GM23338 (cell line): ENCODE results near the gene FAM167B. TPM values are rescaled to one million over a fixed set of nuclear protein-coding genes. Genes with fewer than 3 reads are reported as not detected.

Experiments used
- ATAC-seq: fragments of 200-7000 bp; cut with Tn5 transposase; 3 replicates; pipeline ENCODE4 v1.9.1; 2020
- DNase-seq: peaks from one replicate; pipeline ENCODE4 v3.0.0-alpha.2; 2015; ENCODE audit warnings: low spot score
- H2AFZ ChIP-seq: fragments of 200-600 bp; sonication (generic); 2 replicates; pipeline ENCODE4 v1.8.0; 2016; ENCODE audit warnings: antibody characterized with exemption, mild to moderate bottlenecking, moderate library complexity
- H3F3A ChIP-seq: fragments of 200-600 bp; sonication (generic); replicated peaks from 2 replicates; pipeline ENCODE4 v1.8.0; 2017; ENCODE audit warnings: antibody characterized with exemption, mixed run types, low read depth
- H3K27ac ChIP-seq: fragments of 200-600 bp; sonication (generic); 2 replicates; pipeline ENCODE4 v1.6.1; 2016; ENCODE audit warnings: low read depth
- H3K27me3 ChIP-seq: fragments of 200-600 bp; sonication (generic); 2 replicates; pipeline ENCODE4 v1.8.0; 2016; ENCODE audit warnings: mild to moderate bottlenecking, mixed run types, moderate library complexity; ENCODE audit not compliant: insufficient read depth
- H3K36me3 ChIP-seq: fragments of 200-600 bp; sonication (generic); 2 replicates; pipeline ENCODE4 v1.8.0; 2016; ENCODE audit warnings: mild to moderate bottlenecking; ENCODE audit not compliant: insufficient read depth
- H3K4me1 ChIP-seq: fragments of 200-600 bp; sonication (generic); 2 replicates; pipeline ENCODE4 v1.8.0; 2016; ENCODE audit warnings: mild to moderate bottlenecking, moderate library complexity; ENCODE audit not compliant: insufficient read depth
- H3K4me2 ChIP-seq: fragments of 200-600 bp; sonication (generic); 2 replicates; pipeline ENCODE4 v1.7.1; 2017; ENCODE audit warnings: mixed run types
- H3K4me3 ChIP-seq: fragments of 200-600 bp; sonication (generic); 2 replicates; pipeline ENCODE4 v1.6.1; 2016; ENCODE audit warnings: mixed run types
- H3K79me2 ChIP-seq: fragments of 200-600 bp; sonication (generic); replicated peaks from 2 replicates; pipeline ENCODE4 v1.8.0; 2017; ENCODE audit warnings: mild to moderate bottlenecking; ENCODE audit not compliant: insufficient read depth
- H3K9me2 ChIP-seq: fragments of 200-600 bp; sonication (generic); 2 replicates; pipeline ENCODE4 v1.8.0; 2017; ENCODE audit not compliant: insufficient read depth
- H4K20me1 ChIP-seq: fragments of 200-600 bp; sonication (generic); replicated peaks from 2 replicates; pipeline ENCODE4 v1.8.0; 2017; ENCODE audit warnings: mild to moderate bottlenecking; ENCODE audit not compliant: insufficient read depth
- H3K27ac Mint-ChIP-seq: 2 replicates; pipeline ENCODE4 v1.8.0; 2020; ENCODE audit warnings: inconsistent platforms, mild to moderate bottlenecking, moderate library complexity, mixed read lengths
- H3K27me3 Mint-ChIP-seq: 3 replicates; pipeline ENCODE4 v1.8.0; 2022; ENCODE audit warnings: low read depth, mild to moderate bottlenecking, moderate library complexity, mixed read lengths, inconsistent platforms; ENCODE audit not compliant: insufficient read depth, poor library complexity
- H3K36me3 Mint-ChIP-seq: 3 replicates; pipeline ENCODE4 v1.8.0; 2021; ENCODE audit warnings: low read depth, mild to moderate bottlenecking, inconsistent platforms, moderate library complexity, mixed read lengths
- H3K4me1 Mint-ChIP-seq: 3 replicates; pipeline ENCODE4 v1.8.0; 2020; ENCODE audit warnings: mild to moderate bottlenecking, inconsistent platforms, mixed read lengths
- H3K4me3 Mint-ChIP-seq: 3 replicates; pipeline ENCODE4 v1.8.0; 2021; ENCODE audit warnings: moderate library complexity, mild to moderate bottlenecking, inconsistent platforms, mixed read lengths
- H3K9me3 Mint-ChIP-seq: 3 replicates; pipeline ENCODE4 v1.8.0; 2020; ENCODE audit warnings: moderate library complexity, mild to moderate bottlenecking, inconsistent platforms, mixed read lengths
- CREB1 ChIP-seq: fragments of 250-450 bp; sonication (Bioruptor Pico); IDR thresholded peaks from 2 replicates; pipeline ENCODE4 v1.5.0; 2020; ENCODE audit warnings: low read depth, mild to moderate bottlenecking, moderate library complexity
- ETS1 ChIP-seq: IDR thresholded peaks from 2 replicates; pipeline ENCODE4 v1.6.1; 2016; ENCODE audit warnings: antibody characterized with exemption
- EZH2 ChIP-seq: fragments of 200-600 bp; sonication (generic); IDR thresholded peaks from one replicate; pipeline ENCODE4 v1.8.0; 2017; ENCODE audit warnings: antibody characterized with exemption, mild to moderate bottlenecking, low read depth; ENCODE audit not compliant: unreplicated experiment
- JUNB ChIP-seq: IDR thresholded peaks from one replicate; pipeline ENCODE4 v1.6.1; 2016; ENCODE audit warnings: antibody characterized with exemption; ENCODE audit not compliant: unreplicated experiment
- NANOG ChIP-seq: IDR thresholded peaks from 2 replicates; pipeline ENCODE4 v1.6.1; 2016; ENCODE audit warnings: antibody characterized with exemption, borderline replicate concordance
- POLR2AphosphoS5 ChIP-seq: IDR thresholded peaks from 2 replicates; pipeline ENCODE4 v1.6.1; 2016; ENCODE audit warnings: antibody characterized with exemption, low read depth
- STAT1 ChIP-seq: IDR thresholded peaks from one replicate; pipeline ENCODE4 v1.6.1; 2016; ENCODE audit warnings: antibody characterized with exemption; ENCODE audit not compliant: unreplicated experiment
- ZNF114 ChIP-seq: fragments of 250-450 bp; sonication (Bioruptor Pico); IDR thresholded peaks from 2 replicates; pipeline ENCODE4 v1.5.0; 2020; ENCODE audit warnings: mild to moderate bottlenecking, moderate library complexity
- ZNF331 ChIP-seq: fragments of 250-450 bp; sonication (Bioruptor Pico); IDR thresholded peaks from 2 replicates; pipeline ENCODE4 v1.5.0; 2020; ENCODE audit warnings: low read depth, mild to moderate bottlenecking, moderate library complexity
- ZNF462 ChIP-seq: fragments of 250-450 bp; sonication (Bioruptor Pico); IDR thresholded peaks from 2 replicates; pipeline ENCODE4 v1.5.0; 2020; ENCODE audit warnings: mild to moderate bottlenecking, moderate library complexity
- polyA plus RNA-seq: library from polyadenylated mRNA; unstranded; fragments of >200 nt; fragmentation: Nextera tagmentation; extraction: Ambion mirVana; gene quantifications from 2 replicates; pipeline ENCODE4 v1.2.1, GENCODE V29; 2016
- total RNA-seq: library from RNA; depleted of rRNA; stranded (reverse); fragments of >200 nt; shearing (Covaris generic); gene quantifications from 2 replicates; pipeline ENCODE4 v1.2.3, GENCODE V29; 2014

FAM167B gene
- total and polyA plus RNA-seq, 2 experiments from 2014 or later = 0.31 to 2.2 TPM

GRCh38 chr1:32216566-32216965 lies 30.5 kb upstream of the FAM167B start (continued):
- TF ChIP-seq ZNF462 (CRISPR knock-in tag) (no peak), STAT1 (no peak), ZNF331 (CRISPR knock-in tag) (no peak), NANOG (no peak)

- H3K4me3 Mint-ChIP-seq = no peak overlapping the region
- Histone ChIP-seq H3K27ac (no peak overlapping the region), H3K79me2 (peaks cover 23% of the 10 kb centered on the region), H3K9me2 (no peaks in the 10 kb centered on the region), H3K4me1 (peaks cover 10% of the 10 kb centered on the region), H3F3A (peaks cover 7% of the 10 kb centered on the region), H3K4me2 (no peak overlapping the region), H3K4me3 (no peak overlapping the region), H3K27me3 (no peaks in the 10 kb centered on the region), H2AFZ (no peak overlapping the region), H4K20me1 (0 out of 2 replicates have a peak, but pooled peaks cover 5% of the 10 kb centered on the region), H3K36me3 (peaks cover 7% of the 10 kb centered on the region; the same call in 1 of the 2 replicates)
- ATAC-seq = no peak
- H3K27me3 Mint-ChIP-seq = peaks cover 14% of the 10 kb centered on the region
- peaks cover 36% of the 10 kb centered on the region for H3K36me3 Mint-ChIP-seq
- H3K9me3 Mint-ChIP-seq = no peaks in the 10 kb centered on the region
- no peak for DNase-seq
- H3K27ac Mint-ChIP-seq = no peak overlapping the region
- peaks cover 15% of the 10 kb centered on the region for H3K4me1 Mint-ChIP-seq
- no peak for TF ChIP-seq CREB1 (CRISPR knock-in tag)
- no peak for TF ChIP-seq ZNF114 (CRISPR knock-in tag)
- TF ChIP-seq POLR2AphosphoS5 = no peak
- TF ChIP-seq ETS1 = no peak
- no peak for TF ChIP-seq JUNB
- no peak for TF ChIP-seq ZNF331 (CRISPR knock-in tag)
- no peak for TF ChIP-seq EZH2
- no peak for TF ChIP-seq ZNF462 (CRISPR knock-in tag)
These were observed 28.0 kb upstream of the FAM167B start for GRCh38 chr1:32219022-32219421.
